DMS53 treated with DMSO at 0.1 percent for 48 hours (cell line): ENCODE data around the gene NIT1.

Experiments
- DNase-seq: peaks from one replicate; lab custom pipeline; 2025; ENCODE audit not compliant: unreplicated experiment; lab: John Stamatoyannopoulos, UW

Gene NIT1

GRCh38 chr1:161145832-161146231 is 27.9 kb downstream of the NIT1 start:
- no peak for DNase-seq

GRCh38 chr1:161153176-161153575 is 35.3 kb downstream of the NIT1 start:
- DNase-seq, result no peak

GRCh38 chr1:161153682-161154337 is 35.9 kb downstream of the NIT1 start, which contains the start of gene UFC1:
Gene UFC1 (plus strand): TSS chr1:161153978. CDS start chr1:161153998, 20 bp downstream.
- peak; percentile 77 for DNase-seq

- DNase-seq, result no peak
Measured at GRCh38 chr1:161157867-161158266, 40.0 kb downstream of the NIT1 start.

GRCh38 chr1:161158316-161159010 is 40.6 kb downstream of the NIT1 start:
- no peak for DNase-seq

- peak; percentile 80 for DNase-seq
Measured at GRCh38 chr1:161159087-161159912, 41.4 kb downstream of the NIT1 start, which contains the start of gene USP21. Gene USP21 (plus strand): TSS chr1:161159500. CDS start chr1:161160641, 1,141 bp downstream.

- DNase-seq, result no peak
Measured at GRCh38 chr1:161159913-161160243, 42.0 kb downstream of the NIT1 start.

- DNase-seq, result no peak
Measured at GRCh38 chr1:161160671-161161145, 42.8 kb downstream of the NIT1 start.

- DNase-seq, result no peak
Measured at GRCh38 chr1:161161652-161162051, 43.7 kb downstream of the NIT1 start.

GRCh38 chr1:161162052-161162451 is 44.1 kb downstream of the NIT1 start:
- no peak for DNase-seq

GRCh38 chr1:161162806-161163205 is 44.9 kb downstream of the NIT1 start:
- DNase-seq, result no peak

- no peak for DNase-seq
Measured at GRCh38 chr1:161163793-161164192, 45.9 kb downstream of the NIT1 start.

GRCh38 chr1:161164901-161165610 is 47.2 kb downstream of the NIT1 start:
- no peak for DNase-seq

GRCh38 chr1:161165742-161166668 is 48.1 kb downstream of the NIT1 start, which contains the start of gene PPOX:
Gene PPOX (plus strand): TSS chr1:161166426. CDS start chr1:161166848, 422 bp downstream.
- DNase-seq, result peak; percentile 98

GRCh38 chr1:161166669-161167548 is 49.0 kb downstream of the NIT1 start:
- DNase-seq, result no peak

- DNase-seq, result no peak
Measured at GRCh38 chr1:161168906-161169305, 51.0 kb downstream of the NIT1 start.
